ENCODE data around the gene TMEM178B.

- TF ChIP-seq CTCF (IDR thresholded peaks at IDR 0.05) (no peak), POLR2AphosphoS5 (IDR thresholded peaks at IDR 0.05; ENCODE audit: low read depth, low read length) (no peak), SIN3A (IDR thresholded peaks at IDR 0.05; ENCODE audit: borderline replicate concordance, insufficient read depth, low read depth, low read length) (no peak), TCF7L2 (IDR thresholded peaks at IDR 0.05; ENCODE audit: low read depth, low read length) (no peak)
- TF ChIP-seq, protein P1, sequence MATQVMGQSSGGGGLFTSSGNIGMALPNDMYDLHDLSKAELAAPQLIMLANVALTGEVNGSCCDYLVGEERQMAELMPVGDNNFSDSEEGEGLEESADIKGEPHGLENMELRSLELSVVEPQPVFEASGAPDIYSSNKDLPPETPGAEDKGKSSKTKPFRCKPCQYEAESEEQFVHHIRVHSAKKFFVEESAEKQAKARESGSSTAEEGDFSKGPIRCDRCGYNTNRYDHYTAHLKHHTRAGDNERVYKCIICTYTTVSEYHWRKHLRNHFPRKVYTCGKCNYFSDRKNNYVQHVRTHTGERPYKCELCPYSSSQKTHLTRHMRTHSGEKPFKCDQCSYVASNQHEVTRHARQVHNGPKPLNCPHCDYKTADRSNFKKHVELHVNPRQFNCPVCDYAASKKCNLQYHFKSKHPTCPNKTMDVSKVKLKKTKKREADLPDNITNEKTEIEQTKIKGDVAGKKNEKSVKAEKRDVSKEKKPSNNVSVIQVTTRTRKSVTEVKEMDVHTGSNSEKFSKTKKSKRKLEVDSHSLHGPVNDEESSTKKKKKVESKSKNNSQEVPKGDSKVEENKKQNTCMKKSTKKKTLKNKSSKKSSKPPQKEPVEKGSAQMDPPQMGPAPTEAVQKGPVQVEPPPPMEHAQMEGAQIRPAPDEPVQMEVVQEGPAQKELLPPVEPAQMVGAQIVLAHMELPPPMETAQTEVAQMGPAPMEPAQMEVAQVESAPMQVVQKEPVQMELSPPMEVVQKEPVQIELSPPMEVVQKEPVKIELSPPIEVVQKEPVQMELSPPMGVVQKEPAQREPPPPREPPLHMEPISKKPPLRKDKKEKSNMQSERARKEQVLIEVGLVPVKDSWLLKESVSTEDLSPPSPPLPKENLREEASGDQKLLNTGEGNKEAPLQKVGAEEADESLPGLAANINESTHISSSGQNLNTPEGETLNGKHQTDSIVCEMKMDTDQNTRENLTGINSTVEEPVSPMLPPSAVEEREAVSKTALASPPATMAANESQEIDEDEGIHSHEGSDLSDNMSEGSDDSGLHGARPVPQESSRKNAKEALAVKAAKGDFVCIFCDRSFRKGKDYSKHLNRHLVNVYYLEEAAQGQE (IDR thresholded peaks at IDR 0.05; ENCODE audit: insufficient read depth in 1 of 2, low read depth in 2 of 2, low read length in 1 of 2): no peak
Measured at GRCh38 chr7:141301544-141301943, 227.7 kb downstream of the TMEM178B start.

Measured in Panc1 (cell line).